ENCODE measurements around the gene METTL4. TPM values are rescaled to one million over a fixed set of nuclear protein-coding genes. Genes with fewer than 3 reads are reported as not detected.
"Not testable (repeated sequence)": the region's sequence is repeated elsewhere in the genome, so short reads cannot be mapped to it uniquely, and the experiment has no call there.

METTL4 gene
- total and polyA plus RNA-seq, 12 donors, result 3.9 to 9.9 (median 5.4) TPM

DNA sequence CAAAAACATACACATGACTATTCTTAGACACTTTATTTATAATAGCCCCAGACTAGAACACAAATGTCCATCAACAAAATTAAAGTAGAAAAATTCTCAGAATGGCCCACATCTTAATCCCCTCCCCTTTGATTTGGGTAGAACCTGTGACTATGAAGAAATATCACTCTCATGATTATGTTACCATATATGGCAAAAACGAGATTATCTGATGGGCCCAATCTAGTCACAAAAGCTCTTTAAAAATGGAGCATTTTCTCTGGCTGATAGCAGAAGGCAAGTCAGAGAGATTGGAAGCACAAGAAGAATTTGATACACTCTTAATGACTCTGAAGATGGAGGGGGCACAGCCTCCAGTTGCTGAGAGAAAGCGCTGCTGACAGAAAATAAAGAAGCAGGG lies 39.6 kb downstream of the METTL4 start:
- peaks cover 0 to 16% (median 0%) of the 10 kb centered on the region in 9 donors for H3K36me3 ChIP-seq
- peaks cover 0 to 11% (median 0%) of the 10 kb centered on the region in 11 donors for H3K9me3 ChIP-seq
- ATAC-seq (no peak), DNase-seq (no peak)
- intact Hi-C loops (cut with DNase I), result loop anchor here in 1 of 10 donors (10.0 kb wide), 1 partner anchor 427 kb away; no protein-coding TSS in a partner anchor
- H3K4me1 ChIP-seq, result no peaks in the 10 kb centered on the region
- TF ChIP-seq, protein P1, sequence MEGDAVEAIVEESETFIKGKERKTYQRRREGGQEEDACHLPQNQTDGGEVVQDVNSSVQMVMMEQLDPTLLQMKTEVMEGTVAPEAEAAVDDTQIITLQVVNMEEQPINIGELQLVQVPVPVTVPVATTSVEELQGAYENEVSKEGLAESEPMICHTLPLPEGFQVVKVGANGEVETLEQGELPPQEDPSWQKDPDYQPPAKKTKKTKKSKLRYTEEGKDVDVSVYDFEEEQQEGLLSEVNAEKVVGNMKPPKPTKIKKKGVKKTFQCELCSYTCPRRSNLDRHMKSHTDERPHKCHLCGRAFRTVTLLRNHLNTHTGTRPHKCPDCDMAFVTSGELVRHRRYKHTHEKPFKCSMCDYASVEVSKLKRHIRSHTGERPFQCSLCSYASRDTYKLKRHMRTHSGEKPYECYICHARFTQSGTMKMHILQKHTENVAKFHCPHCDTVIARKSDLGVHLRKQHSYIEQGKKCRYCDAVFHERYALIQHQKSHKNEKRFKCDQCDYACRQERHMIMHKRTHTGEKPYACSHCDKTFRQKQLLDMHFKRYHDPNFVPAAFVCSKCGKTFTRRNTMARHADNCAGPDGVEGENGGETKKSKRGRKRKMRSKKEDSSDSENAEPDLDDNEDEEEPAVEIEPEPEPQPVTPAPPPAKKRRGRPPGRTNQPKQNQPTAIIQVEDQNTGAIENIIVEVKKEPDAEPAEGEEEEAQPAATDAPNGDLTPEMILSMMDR (IDR thresholded peaks at IDR 0.05), result no peak
- WGBS, 2 donors, result 88 to 94% methylated on average over 2 of the region's 2 CpGs
- H3K4me3 ChIP-seq, result no peak overlapping the region
- H3K27me3 ChIP-seq, result no peaks in the 10 kb centered on the region
- no peak overlapping the region for H3K27ac ChIP-seq

DNA sequence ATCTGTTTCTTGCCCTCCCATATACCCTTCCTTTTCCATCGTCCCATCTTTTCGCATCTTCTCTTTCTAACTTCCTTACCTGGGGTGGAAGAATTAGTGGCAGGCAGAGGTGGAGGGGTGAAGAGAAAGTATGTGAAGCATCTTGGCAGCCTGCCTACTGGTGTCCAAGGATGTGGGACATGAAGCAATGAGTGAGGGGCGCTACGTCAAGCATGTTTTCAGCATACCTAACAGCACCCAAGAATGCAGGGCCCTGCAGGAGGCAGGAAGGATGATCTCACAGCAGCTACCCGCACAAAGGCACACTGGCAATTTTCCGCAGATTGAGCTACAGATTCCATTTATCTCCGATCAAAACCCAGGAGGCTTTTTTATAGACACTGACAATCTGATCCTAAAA lies 42.2 kb downstream of the METTL4 start:
- 86 to 87% methylated on average over 7 of the region's 7 CpGs for WGBS, 2 donors
- peaks cover 0 to 11% (median 0%) of the 10 kb centered on the region in 11 donors for H3K9me3 ChIP-seq
- no peak overlapping the region for H3K27ac ChIP-seq
- ATAC-seq (no peak), DNase-seq (no peak)
- intact Hi-C loops (cut with DNase I), result no loop called here
- H3K4me1 ChIP-seq, result no peaks in the 10 kb centered on the region
- H3K27me3 ChIP-seq, result no peaks in the 10 kb centered on the region
- H3K36me3 ChIP-seq, result peaks cover 0 to 5% (median 0%) of the 10 kb centered on the region in 9 donors
- TF ChIP-seq, protein P1 (IDR thresholded peaks at IDR 0.05), result no peak
- no peak overlapping the region for H3K4me3 ChIP-seq

DNA sequence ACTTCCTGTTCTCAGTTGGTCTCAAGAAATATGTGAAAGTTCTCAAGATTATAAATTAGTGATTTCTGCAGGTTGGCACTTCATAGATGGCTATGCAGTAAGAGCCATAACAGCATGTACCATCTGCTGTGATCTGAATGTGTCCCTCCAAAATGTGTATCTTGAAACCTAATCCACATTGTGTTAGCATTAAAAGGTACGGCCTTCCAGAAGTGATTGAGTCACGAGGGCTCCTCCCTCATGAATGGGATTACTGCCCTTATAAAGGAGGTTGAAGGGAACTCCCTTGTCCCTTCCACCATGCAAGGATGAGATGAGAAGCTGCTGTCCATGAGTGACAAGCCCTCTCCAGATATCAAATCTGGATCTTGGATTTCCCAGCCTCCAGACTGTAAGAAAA lies 45.0 kb downstream of the METTL4 start:
- DNase-seq (no peak), ATAC-seq (no peak)
- Histone ChIP-seq H3K4me3 (no peak overlapping the region), H3K27me3 (no peaks in the 10 kb centered on the region), H3K27ac (no peak overlapping the region), H3K36me3 (no peaks in the 10 kb centered on the region), H3K9me3 (no peaks in the 10 kb centered on the region), H3K4me1 (no peaks in the 10 kb centered on the region)
- intact Hi-C loops (cut with DNase I), result no loop called here
- TF ChIP-seq, protein P1 (IDR thresholded peaks at IDR 0.05), result no peak
- 83 to 88% methylated on average over 2 of the region's 2 CpGs for WGBS, 2 donors

DNA sequence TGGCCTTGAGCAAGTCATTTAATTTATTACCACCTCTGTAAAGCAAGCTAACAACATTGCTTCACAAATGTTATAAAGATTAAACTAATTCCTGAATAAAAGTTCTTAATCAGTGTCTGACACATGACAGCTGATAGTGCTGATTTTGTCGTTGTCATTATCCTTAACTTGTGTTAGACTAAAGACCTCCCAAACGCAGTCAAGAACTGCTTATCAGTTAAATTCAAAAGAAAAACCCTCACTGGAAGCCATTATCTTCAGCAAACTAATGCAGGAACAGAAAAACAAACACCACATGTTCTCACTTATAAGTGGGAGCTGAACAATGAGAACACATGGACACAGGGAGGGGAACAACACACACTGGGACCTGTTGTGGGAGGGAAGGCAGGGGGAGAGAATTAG lies 46.5 kb downstream of the METTL4 start:
- DNase-seq; H3K36me3 ChIP-seq; H3K9me3 ChIP-seq; ATAC-seq; H3K27me3 ChIP-seq; H3K27ac ChIP-seq; H3K4me1 ChIP-seq; intact Hi-C loops (cut with DNase I); H3K4me3 ChIP-seq: not testable (repeated sequence)
- 11% methylated on average over 2 of the region's 2 CpGs for whole genome bisulfite sequencing, 2 donors

DNA sequence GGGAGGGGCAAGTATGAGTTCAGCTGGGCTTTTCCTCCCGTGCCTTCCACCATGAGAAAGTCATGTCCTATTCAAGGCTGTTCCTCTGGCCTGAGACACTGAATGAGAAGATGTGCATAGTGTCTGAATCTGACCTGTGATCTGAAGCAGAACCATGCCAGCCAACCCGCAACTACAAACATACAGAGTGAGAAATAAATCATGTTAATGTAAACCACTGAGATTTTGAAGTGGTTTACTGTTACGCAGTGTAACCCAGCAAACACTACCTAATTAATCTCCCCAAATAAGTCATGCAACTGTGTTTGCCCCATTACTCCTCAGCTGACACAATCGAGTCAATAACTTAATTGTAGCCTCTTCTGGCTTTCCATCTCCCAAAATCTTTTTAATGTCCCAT lies 49.2 kb downstream of the METTL4 start:
- no peaks in the 10 kb centered on the region for H3K4me1 ChIP-seq
- TF ChIP-seq, protein P1 (IDR thresholded peaks at IDR 0.05), result no peak
- ATAC-seq (no peak), DNase-seq (no peak)
- no peak overlapping the region for H3K27ac ChIP-seq
- intact Hi-C loops (cut with DNase I), result no loop called here
- no peak overlapping the region for H3K4me3 ChIP-seq
- H3K9me3 ChIP-seq, result no peaks in the 10 kb centered on the region
- 90 to 97% methylated on average over 4 of the region's 4 CpGs for WGBS, 2 donors
- no peaks in the 10 kb centered on the region for H3K36me3 ChIP-seq
- no peaks in the 10 kb centered on the region for H3K27me3 ChIP-seq

All from heart right ventricle (tissue), 16 donors.